ENCODE results near the gene SAXO2.
"Not testable (repeated sequence)": the region's sequence is repeated elsewhere in the genome, so short reads cannot be mapped to it uniquely, and the experiment has no call there.

Gene SAXO2

GRCh38 chr15:82314769-82315518 lies 52.3 kb downstream of the SAXO2 start:
- no peak for DNase-seq

GRCh38 chr15:82315519-82316246 lies 53.1 kb downstream of the SAXO2 start:
- no peak for DNase-seq

DNA sequence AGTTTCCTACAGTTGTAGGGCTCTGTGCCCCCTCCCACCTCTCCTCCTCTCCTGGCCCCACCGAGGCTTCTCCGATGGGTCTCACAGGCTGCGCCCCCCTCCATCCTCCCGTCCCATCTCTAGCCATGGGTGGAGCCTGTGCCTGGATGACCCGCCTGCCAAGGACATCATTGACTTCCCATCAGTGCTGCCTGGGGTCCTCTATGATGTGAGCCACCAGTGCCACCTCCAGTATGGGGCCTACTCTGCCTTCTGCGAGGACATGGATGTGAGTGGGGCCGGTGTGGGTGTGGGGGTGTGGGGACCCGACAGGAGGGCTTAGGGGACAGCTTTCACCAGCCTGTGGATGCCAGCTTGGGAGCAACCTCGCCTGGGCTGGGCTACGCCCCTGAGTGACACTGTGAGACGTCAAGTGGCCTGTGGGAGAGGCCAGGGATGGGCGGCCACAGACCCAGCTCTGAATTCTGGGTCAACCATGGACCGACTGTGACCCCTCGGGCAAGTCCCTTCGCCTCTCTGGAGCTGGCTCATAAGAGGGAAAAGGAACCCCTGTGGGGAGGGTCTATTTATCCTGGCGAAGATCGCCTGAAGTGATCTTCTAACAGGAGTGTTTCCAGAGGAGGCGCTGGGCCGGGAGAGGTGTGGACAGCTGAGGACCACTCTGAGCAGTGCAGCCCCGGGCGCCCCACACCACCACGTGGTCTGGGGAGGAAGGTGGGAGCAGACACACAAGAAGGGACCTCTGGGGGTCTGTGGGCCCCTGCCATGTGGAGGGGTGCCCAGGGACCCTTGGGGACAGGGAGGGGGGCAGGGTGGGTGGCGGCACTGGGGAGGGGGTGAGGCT lies 53.9 kb downstream of the SAXO2 start:
- DNase-seq, result not testable (repeated sequence)

GRCh38 chr15:82317091-82317489 lies 54.5 kb downstream of the SAXO2 start:
- no peak for DNase-seq

GRCh38 chr15:82317516-82317915 lies 54.9 kb downstream of the SAXO2 start:
- not testable (repeated sequence) for DNase-seq

- DNase-seq, result not testable (repeated sequence)
Measured at GRCh38 chr15:82318281-82318680, 55.7 kb downstream of the SAXO2 start.

GRCh38 chr15:82319522-82320278 lies 57.1 kb downstream of the SAXO2 start:
- DNase-seq, result not testable (repeated sequence)

DNA sequence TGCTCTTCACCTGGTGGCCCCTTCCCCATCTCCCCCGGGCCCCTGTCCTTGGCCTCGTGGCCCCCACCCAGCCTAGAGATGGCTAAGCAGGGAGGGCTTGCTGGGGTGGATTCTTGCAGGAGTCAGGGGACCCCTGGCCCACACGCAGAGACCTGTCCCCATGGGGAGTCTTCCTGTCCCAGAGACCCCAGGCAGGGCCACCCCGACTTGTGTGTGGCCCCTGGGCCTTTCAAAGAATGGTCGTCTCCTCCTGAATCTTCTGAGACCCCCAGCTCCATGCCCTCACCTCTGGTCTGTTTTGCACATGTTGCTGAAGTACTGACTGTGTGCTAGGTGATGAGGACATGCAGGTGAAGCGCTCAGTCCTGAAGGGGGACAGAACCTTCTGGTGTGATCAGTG lies 58.2 kb downstream of the SAXO2 start:
- not testable (repeated sequence) for DNase-seq

DNA sequence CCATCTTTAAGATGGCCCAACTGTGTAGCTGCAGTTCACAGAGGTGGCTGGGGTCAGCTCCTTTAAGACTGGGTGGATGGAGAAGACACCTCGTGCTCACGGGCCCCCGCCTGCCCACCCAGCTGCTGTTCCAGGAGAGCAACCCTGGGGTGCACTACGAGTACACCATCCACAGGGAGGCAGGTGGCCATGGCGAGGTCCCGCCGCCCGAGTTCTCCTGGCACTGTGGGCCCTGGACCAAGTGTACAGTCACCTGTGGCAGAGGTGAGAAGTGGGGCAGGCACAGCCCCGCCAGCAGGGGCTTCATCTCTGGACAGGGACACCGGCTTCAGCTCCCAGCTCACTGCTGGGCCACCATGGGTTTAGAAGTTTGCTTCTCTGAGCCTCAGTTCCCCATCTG lies 59.9 kb downstream of the SAXO2 start:
- DNase-seq, result not testable (repeated sequence)

DNA sequence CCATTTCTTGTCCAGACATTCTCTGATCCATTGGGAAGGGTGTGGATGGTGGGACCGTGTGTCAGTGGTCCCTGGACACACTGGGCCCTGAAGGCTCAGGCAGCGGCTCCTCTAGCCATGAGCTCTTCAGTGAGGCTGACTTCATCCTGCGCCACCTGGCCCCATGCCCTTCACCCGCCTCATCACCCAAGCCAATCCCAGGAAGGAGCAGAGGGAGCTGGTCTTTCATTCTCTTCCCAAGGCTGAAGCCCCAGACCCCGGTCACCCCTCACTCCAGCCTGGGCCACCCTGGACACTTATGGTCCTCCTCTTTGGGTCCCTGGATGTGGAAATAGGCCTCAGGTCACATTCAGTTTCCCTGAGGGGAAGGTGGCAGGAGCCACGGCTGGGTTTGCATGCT lies 62.2 kb downstream of the SAXO2 start:
- DNase-seq, result not testable (repeated sequence)

GRCh38 chr15:82325646-82326045 lies 63.0 kb downstream of the SAXO2 start:
- not testable (repeated sequence) for DNase-seq

DNA sequence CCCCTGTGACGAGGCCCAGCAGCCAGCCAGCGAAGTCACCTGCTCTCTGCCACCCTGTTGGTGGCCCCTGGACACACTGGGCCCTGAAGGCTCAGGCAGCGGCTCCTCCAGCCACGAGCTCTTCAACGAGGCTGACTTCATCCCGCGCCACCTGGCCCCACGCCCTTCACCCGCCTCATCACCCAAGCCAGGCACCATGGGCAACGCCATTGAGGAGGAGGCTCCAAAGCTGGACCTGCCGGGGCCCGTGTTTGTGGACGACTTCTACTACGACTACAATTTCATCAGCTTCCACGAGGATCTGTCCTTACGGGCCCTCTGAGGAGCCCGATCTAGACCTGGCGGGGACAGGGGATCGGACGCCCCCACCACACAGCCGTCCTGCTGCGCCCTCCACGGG lies 64.3 kb downstream of the SAXO2 start:
- DNase-seq, result not testable (repeated sequence)

DNA sequence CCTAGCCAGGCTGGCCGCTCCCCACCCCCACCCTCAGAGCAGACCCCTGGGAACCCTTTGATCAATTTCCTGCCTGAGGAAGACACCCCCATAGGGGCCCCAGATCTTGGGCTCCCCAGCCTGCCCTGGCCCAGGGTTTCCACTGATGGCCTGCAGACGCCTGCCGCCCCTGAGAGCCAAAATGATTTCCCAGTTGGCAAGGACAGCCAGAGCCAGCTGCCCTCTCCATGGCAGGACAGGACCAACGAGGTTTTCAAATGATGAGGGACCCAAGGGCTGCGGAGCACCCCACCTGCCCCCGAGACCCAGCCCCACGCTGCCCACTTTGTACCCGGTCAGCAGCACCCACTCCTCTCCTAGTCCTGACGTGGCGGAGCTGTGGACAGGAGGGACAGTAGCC lies 64.8 kb downstream of the SAXO2 start:
- not testable (repeated sequence) for DNase-seq

GRCh38 chr15:82329039-82329438 lies 66.4 kb downstream of the SAXO2 start:
- DNase-seq, result not testable (repeated sequence)

DNA sequence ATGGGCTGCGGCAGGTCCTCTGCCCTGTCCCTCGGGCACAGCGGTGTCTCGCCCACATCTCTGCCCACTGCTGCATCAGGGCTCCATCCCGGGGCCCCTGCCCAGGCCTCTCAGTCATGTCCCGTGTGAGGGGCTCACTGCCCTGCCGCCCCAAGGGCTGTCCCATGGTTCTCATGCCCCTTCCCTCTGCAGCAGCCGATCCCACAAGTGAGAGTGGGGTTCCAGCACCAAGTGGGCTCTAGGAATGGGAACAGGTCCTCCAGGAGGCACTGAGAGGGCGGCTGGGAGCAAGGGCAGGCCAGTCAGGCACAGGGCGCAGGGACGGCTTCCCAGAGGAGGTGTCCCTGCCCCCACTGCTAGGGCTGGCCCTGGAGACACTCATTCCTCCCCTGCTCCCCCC lies 68.3 kb downstream of the SAXO2 start:
- not testable (repeated sequence) for DNase-seq

GRCh38 chr15:82331576-82332304 lies 69.1 kb downstream of the SAXO2 start:
- not testable (repeated sequence) for DNase-seq

DNA sequence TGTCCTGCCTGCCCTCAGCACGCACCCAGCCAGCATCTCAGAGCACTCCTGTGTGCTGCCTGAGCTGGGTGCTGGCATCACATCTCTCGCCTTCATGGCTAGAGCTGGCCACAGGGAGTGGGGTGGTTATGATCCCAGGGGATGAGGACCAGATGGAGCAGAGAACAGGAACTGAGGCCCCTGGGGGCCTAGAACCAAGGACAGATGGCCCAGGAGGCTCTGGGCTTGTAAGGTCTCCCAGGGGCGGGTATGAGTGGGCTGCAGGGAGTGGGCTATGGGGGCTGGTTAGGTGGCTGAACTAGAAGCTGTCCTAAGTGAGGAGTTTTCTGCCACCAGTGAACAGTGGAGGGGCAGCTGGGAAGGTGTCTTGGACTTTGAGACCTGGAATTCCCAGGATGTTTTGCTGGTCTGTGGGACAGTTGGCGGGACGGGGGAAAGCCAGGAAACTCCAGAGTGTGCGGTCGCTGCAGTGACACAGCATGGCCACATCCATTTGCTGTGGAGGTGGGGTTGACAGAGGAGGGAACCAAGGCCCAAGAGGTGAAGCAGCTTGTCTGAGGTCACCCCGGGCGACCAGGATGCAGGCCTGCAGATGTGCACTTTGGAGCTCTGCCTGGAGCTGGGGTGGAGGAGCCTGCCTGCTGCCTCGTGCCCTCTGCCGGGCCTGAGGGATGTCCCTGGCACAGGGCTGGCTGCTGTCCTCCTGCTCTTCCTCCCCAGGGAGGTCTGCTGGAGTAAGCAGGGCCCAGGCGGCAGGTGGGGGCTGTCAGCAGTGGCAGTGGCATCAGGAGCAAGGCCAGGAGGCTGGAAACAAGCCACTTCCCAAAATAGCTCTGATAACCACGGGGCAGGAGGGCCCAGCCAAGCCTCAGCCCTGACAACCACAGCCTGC lies 70.3 kb downstream of the SAXO2 start:
- DNase-seq, result not testable (repeated sequence)

GRCh38 chr15:82333603-82334553 lies 71.3 kb downstream of the SAXO2 start:
- DNase-seq, result not testable (repeated sequence)
